ENCODE data around the gene PRKAA1. TPM values are rescaled to one million over a fixed set of nuclear protein-coding genes. Genes with fewer than 3 reads are reported as not detected.

The PRKAA1 gene
- total RNA-seq, 2 experiments from 2014 or later: 102 to 105 TPM

DNA sequence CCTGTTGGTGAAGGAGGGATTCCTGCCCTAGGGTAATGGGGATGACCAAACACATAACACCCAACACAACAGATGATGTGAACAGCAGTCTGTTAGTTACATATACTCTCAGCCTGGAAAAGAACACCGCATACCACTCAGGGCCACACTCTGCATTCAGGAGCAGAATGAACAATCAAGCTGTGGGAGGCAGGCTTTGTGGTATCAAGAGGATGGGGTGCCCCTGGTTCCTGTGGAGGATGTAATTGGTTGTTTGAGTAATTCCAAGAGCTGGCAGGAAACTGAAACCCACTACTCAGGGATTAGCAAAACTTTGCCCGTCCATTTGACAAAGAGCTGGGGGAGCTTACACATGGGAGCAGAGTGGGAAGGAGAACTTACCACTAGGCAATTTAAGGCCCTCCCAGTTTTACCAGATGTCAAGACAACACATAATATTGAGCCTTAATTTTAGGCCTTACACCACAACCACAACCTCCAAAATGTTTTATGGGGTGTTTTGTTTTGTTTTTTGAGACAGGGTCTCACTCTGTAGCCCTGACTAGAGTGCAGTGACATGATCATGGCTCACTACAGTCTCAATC is 15.6 kb upstream of the PRKAA1 start:
- no peak for TF ChIP-seq CTCF (IDR thresholded peaks at IDR 0.05)
- Histone ChIP-seq H3K4me1 (ENCODE audit: insufficient read depth, low read length) (no peaks in the 10 kb centered on the region), H3K27me3 (ENCODE audit: control insufficient read depth in 1 of 2, insufficient read depth in 2 of 2, low read length in 2 of 2) (no peaks in the 10 kb centered on the region), H3K9me3 (ENCODE audit: control insufficient read depth in 1 of 2, insufficient read depth in 1 of 2, low read length in 2 of 2) (no peaks in the 10 kb centered on the region), H3K4me3 (ENCODE audit: low read length) (no peak overlapping the region), H3K36me3 (ENCODE audit: insufficient read depth, low read length) (no peaks in the 10 kb centered on the region), H3K27ac (ENCODE audit: low read depth in 1 of 2, low read length in 2 of 2) (no peak overlapping the region)
- ATAC-seq (ENCODE audit: poor library complexity) (no peak), DNase-seq (no peak)
- no peaks in the 10 kb centered on the region for H3K36me3 Mint-ChIP-seq (ENCODE audit: low read depth)
- H3K27ac Mint-ChIP-seq: no peak overlapping the region
- intact Hi-C loops (cut with DNase I, micrococcal nuclease): no loop called here
- H3K4me3 Mint-ChIP-seq: no peak overlapping the region
- H3K4me1 Mint-ChIP-seq (ENCODE audit: low read depth): no peaks in the 10 kb centered on the region
- POLR2A ChIA-PET: interaction anchor here (0.6 kb wide), 1 partner anchor 15 kb away, joined by 3 read pairs; no protein-coding TSS in a partner anchor
- CTCF ChIA-PET: no interaction called here
- no peaks in the 10 kb centered on the region for H3K27me3 Mint-ChIP-seq
- H3K9me3 Mint-ChIP-seq: no peaks in the 10 kb centered on the region

- H3K4me3 ChIP-seq (ENCODE audit: low read length): no peak overlapping the region
- no peaks in the 10 kb centered on the region for H3K36me3 ChIP-seq (ENCODE audit: insufficient read depth, low read length)
- no peaks in the 10 kb centered on the region for H3K9me3 ChIP-seq (ENCODE audit: control insufficient read depth in 1 of 2, insufficient read depth in 1 of 2, low read length in 2 of 2)
- no peaks in the 10 kb centered on the region for H3K4me1 ChIP-seq (ENCODE audit: insufficient read depth, low read length)
- ChIA-PET CTCF (interaction anchor here (0.7 kb wide), 1 partner anchor 58 kb away, joined by 3 read pairs; no protein-coding TSS in a partner anchor), POLR2A (no interaction called here)
- H3K4me3 Mint-ChIP-seq: no peak overlapping the region
- H3K27ac Mint-ChIP-seq: no peak overlapping the region
- H3K9me3 Mint-ChIP-seq: no peaks in the 10 kb centered on the region
- H3K36me3 Mint-ChIP-seq (ENCODE audit: low read depth): no peaks in the 10 kb centered on the region
- no peak overlapping the region for H3K27ac ChIP-seq (ENCODE audit: low read depth in 1 of 2, low read length in 2 of 2)
- DNase-seq: no peak
- TF ChIP-seq CTCF (IDR thresholded peaks at IDR 0.05): no peak
- H3K27me3 Mint-ChIP-seq: no peaks in the 10 kb centered on the region
- H3K27me3 ChIP-seq (ENCODE audit: control insufficient read depth in 1 of 2, insufficient read depth in 2 of 2, low read length in 2 of 2): no peaks in the 10 kb centered on the region
- intact Hi-C loops (cut with DNase I, micrococcal nuclease): no loop called here
- no peak for ATAC-seq (ENCODE audit: poor library complexity)
- H3K4me1 Mint-ChIP-seq (ENCODE audit: low read depth): no peaks in the 10 kb centered on the region
Observed at GRCh38 chr5:40812125-40812524, 14.0 kb upstream of the PRKAA1 start.

GRCh38 chr5:40801771-40802562 is 3.8 kb upstream of the PRKAA1 start:
- ChIA-PET POLR2A (no interaction called here), CTCF (no interaction called here)
- no peaks in the 10 kb centered on the region for H3K27me3 ChIP-seq (ENCODE audit: control insufficient read depth in 1 of 2, insufficient read depth in 2 of 2, low read length in 2 of 2)
- ATAC-seq (ENCODE audit: poor library complexity) (no peak), DNase-seq (no peak)
- H3K4me1 ChIP-seq (ENCODE audit: insufficient read depth, low read length): peaks cover 6% of the 10 kb centered on the region
- no peak overlapping the region for H3K27ac ChIP-seq (ENCODE audit: low read depth in 1 of 2, low read length in 2 of 2)
- intact Hi-C loops (cut with DNase I, micrococcal nuclease): no loop called here
- Mint-ChIP-seq H3K27me3 (no peaks in the 10 kb centered on the region), H3K27ac (no peak overlapping the region), H3K9me3 (no peaks in the 10 kb centered on the region), H3K36me3 (ENCODE audit: low read depth) (peaks cover 5% of the 10 kb centered on the region), H3K4me3 (peak overlapping the region; percentile 13), H3K4me1 (ENCODE audit: low read depth) (peaks cover 13% of the 10 kb centered on the region)
- no peaks in the 10 kb centered on the region for H3K36me3 ChIP-seq (ENCODE audit: insufficient read depth, low read length)
- H3K4me3 ChIP-seq (ENCODE audit: low read length): no peak overlapping the region
- H3K9me3 ChIP-seq (ENCODE audit: control insufficient read depth in 1 of 2, insufficient read depth in 1 of 2, low read length in 2 of 2): no peaks in the 10 kb centered on the region
- TF ChIP-seq CTCF (IDR thresholded peaks at IDR 0.05): no peak
